Endothelial cell of coronary artery (primary cell): ENCODE measurements around the gene VIM. TPM values are rescaled to one million over a fixed set of nuclear protein-coding genes. Genes with fewer than 3 reads are reported as not detected.

Experiments
- total RNA-seq: library from RNA; depleted of rRNA; stranded (reverse); fragments of >200 nt; gene quantifications from 2 replicates; pipeline ENCODE4 v1.2.3, GENCODE V29; 2014

The VIM gene
- total RNA-seq: 5,000 and 5,002 TPM in 2 replicates

DNA sequence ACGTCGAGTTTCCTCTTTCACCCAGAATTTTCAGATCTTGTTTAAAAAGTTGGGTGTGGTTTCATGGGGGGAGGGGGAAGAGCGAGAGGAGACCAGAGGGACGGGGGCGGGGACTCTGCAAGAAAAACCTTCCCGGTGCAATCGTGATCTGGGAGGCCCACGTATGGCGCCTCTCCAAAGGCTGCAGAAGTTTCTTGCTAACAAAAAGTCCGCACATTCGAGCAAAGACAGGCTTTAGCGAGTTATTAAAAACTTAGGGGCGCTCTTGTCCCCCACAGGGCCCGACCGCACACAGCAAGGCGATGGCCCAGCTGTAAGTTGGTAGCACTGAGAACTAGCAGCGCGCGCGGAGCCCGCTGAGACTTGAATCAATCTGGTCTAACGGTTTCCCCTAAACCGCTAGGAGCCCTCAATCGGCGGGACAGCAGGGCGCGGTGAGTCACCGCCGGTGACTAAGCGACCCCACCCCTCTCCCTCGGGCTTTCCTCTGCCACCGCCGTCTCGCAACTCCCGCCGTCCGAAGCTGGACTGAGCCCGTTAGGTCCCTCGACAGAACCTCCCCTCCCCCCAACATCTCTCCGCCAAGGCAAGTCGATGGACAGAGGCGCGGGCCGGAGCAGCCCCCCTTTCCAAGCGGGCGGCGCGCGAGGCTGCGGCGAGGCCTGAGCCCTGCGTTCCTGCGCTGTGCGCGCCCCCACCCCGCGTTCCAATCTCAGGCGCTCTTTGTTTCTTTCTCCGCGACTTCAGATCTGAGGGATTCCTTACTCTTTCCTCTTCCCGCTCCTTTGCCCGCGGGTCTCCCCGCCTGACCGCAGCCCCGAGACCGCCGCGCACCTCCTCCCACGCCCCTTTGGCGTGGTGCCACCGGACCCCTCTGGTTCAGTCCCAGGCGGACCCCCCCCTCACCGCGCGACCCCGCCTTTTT lies at the start of gene VIM:
VIM (plus strand) TSS at position 151 of the 925 bp plus-strand sequence. CDS start 1,182 bp downstream, outside the sequence.

DNA sequence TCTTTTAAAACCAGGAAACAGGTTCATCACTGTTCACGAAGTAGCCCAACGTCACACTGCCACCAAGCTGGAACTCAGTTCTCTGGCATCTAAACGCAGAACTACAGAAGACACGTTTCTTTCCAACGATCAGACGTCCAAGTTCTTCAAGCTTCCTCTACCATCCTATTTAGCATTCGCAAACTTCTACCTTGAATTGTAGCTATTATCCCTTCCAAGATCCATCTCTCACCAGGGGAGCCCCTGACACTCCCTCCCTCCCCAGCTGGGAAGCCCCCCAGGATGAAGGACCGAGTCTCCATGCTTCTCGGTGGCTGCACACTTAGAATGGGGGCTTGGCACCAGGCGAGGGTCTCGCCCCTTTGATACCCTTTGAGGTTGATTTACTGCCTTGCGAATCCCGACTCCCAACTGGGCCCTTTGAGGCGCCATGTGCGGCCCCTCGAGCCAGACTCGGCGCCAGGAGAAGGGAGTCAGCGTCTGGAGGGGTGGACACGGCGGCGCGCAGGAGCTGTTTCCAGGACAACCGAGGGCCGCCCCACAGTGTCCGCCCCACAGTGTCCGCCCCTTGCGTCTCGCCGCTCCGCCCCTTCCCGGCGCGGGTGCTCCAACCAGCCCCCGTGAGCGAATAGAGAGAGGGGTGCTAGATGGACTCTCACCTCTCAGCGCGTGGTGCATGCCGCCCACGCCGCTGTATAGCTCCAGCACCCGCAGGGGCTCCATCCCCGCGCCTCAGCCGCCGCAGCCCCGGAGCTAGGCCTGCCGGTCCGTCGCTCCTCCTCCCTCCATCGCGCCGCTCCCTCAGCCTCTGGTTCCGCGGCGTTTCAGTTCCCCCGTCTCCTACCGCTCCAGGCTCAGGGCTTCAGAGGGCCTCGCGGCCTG lies 26.9 kb upstream of the VIM start, which contains the start of gene TRDMT1:
TRDMT1 (minus strand) TSS at position 761 of the 882 bp plus-strand sequence; CDS start at position 723, 38 bp downstream.

Other genes starting within 250 kb of the VIM start
- 1.4 and 3.2 TPM in 2 replicates for gene CUBN, start 98.4 kb upstream of the VIM start, total RNA-seq
- gene TRDMT1, start 26.6 kb upstream of the VIM start, total RNA-seq: 4.3 and 7.4 TPM in 2 replicates
- 0.72 and 2.4 TPM in 2 replicates for gene ST8SIA6, start 226.4 kb downstream of the VIM start, total RNA-seq